Caco-2 (cell line): ENCODE results near the gene GRIA4. TPM values are rescaled to one million over a fixed set of nuclear protein-coding genes. Genes with fewer than 3 reads are reported as not detected.

Experiments used
- BruUV-seq: library from RNA; stranded (reverse); fragments of 400-500 nt; replicated peaks from 2 replicates; lab custom pipeline; 2021; lab: Mats Ljungman, UMichigan
- CTCF ChIA-PET: fragments of 300-600 bp; sonication (Branson Sonifier 250); formaldehyde crosslinking; loops from one replicate; lab custom pipeline; 2022; ENCODE audit warnings: antibody characterized with exemption; lab: Charles Lee
- POLR2A ChIA-PET: fragments of 300-600 bp; sonication (Branson Sonifier 250); formaldehyde crosslinking; loops from one replicate; lab custom pipeline; 2022; ENCODE audit warnings: antibody characterized with exemption; lab: Charles Lee
- DNase-seq, 2 experiments: peaks; one replicate each; pipeline versions ENCODE4 v3.0.0 to v3.0.0-alpha.2; 2020 to 2022
- H3K27me3 ChIP-seq: replicated peaks from 2 replicates; pipeline ENCODE4 v1.6.0; 2011; ENCODE audit warnings: low read length; ENCODE audit not compliant: control insufficient read depth, insufficient read depth
- H3K36me3 ChIP-seq: 2 replicates; pipeline ENCODE4 v1.5.1; 2011; ENCODE audit warnings: low read length; ENCODE audit not compliant: control insufficient read depth, insufficient read depth
- H3K4me1 ChIP-seq: fragments of 250-450 bp; sonication (Bioruptor Pico); 2 replicates; pipeline ENCODE4 v1.5.1; 2020; ENCODE audit warnings: mild to moderate bottlenecking
- H3K4me3 ChIP-seq: 2 replicates; pipeline ENCODE4 v1.5.1; 2011; ENCODE audit warnings: low read depth, mild to moderate bottlenecking, control low read depth, low read length
- H3K9me3 ChIP-seq: fragments of 250-450 bp; sonication (Bioruptor Pico); 2 replicates; pipeline ENCODE4 v1.5.1; 2020; ENCODE audit warnings: mild to moderate bottlenecking, moderate library complexity
- H3K27ac Mint-ChIP-seq: one replicate; pipeline ENCODE4 v1.8.0; 2022; ENCODE audit warnings: mixed read lengths; ENCODE audit not compliant: unreplicated experiment
- H3K27me3 Mint-ChIP-seq: one replicate; pipeline ENCODE4 v1.8.0; 2022; ENCODE audit warnings: mixed read lengths; ENCODE audit not compliant: insufficient read depth, unreplicated experiment
- H3K36me3 Mint-ChIP-seq: one replicate; pipeline ENCODE4 v1.8.0; 2022; ENCODE audit warnings: mild to moderate bottlenecking, mixed read lengths; ENCODE audit not compliant: insufficient read depth, unreplicated experiment
- H3K4me1 Mint-ChIP-seq: one replicate; pipeline ENCODE4 v1.8.0; 2022; ENCODE audit warnings: low read depth, mixed read lengths; ENCODE audit not compliant: unreplicated experiment
- H3K4me3 Mint-ChIP-seq: one replicate; pipeline ENCODE4 v1.8.0; 2022; ENCODE audit warnings: mild to moderate bottlenecking, moderate library complexity, mixed read lengths; ENCODE audit not compliant: unreplicated experiment
- H3K9me3 Mint-ChIP-seq: one replicate; pipeline ENCODE4 v1.8.0; 2022; ENCODE audit warnings: mixed read lengths; ENCODE audit not compliant: unreplicated experiment
- intact Hi-C: fragments of 100-400 bp; cut with micrococcal nuclease; formaldehyde crosslinking; loops from one replicate; pipeline ENCODE4 v1.10.0; 2022; ENCODE audit not compliant: unreplicated experiment
- total RNA-seq: library from RNA; stranded (reverse); gene quantifications from 2 replicates; pipeline ENCODE4 v1.2.3, GENCODE V29; 2022
- TF ChIP-seq, protein P1 (sequence below), 2 experiments: fragments of 200-600 bp in 1 of 2; IDR thresholded peaks; 1 replicate in 1 of 2; 2 replicates in 1 of 2; pipeline versions ENCODE4 v1.5.1 to v1.8.0; 2011 to 2022; ENCODE audit warnings: antibody characterized with exemption in 1 of 2, control low read depth in 1 of 2, inconsistent platforms in 1 of 2, low read depth in 1 of 2, low read length in 1 of 2, mild to moderate bottlenecking in 1 of 2, moderate library complexity in 1 of 2; ENCODE audit not compliant: insufficient read depth in 1 of 2, severe bottlenecking in 1 of 2, unreplicated experiment in 1 of 2

Gene GRIA4
- total RNA-seq, 1 experiment from 2014 or later, result not detected

GRCh38 chr11:105937331-105937730 is 327.5 kb downstream of the GRIA4 start:
- H3K27ac Mint-ChIP-seq, result peak overlapping the region; percentile 62
- CTCF ChIA-PET, result no interaction called here
- Histone ChIP-seq H3K4me1 (peaks cover 12% of the 10 kb centered on the region), H3K27me3 (no peaks in the 10 kb centered on the region), H3K9me3 (no peaks in the 10 kb centered on the region), H3K4me3 (no peak overlapping the region), H3K36me3 (no peaks in the 10 kb centered on the region)
- TF ChIP-seq, protein P1, sequence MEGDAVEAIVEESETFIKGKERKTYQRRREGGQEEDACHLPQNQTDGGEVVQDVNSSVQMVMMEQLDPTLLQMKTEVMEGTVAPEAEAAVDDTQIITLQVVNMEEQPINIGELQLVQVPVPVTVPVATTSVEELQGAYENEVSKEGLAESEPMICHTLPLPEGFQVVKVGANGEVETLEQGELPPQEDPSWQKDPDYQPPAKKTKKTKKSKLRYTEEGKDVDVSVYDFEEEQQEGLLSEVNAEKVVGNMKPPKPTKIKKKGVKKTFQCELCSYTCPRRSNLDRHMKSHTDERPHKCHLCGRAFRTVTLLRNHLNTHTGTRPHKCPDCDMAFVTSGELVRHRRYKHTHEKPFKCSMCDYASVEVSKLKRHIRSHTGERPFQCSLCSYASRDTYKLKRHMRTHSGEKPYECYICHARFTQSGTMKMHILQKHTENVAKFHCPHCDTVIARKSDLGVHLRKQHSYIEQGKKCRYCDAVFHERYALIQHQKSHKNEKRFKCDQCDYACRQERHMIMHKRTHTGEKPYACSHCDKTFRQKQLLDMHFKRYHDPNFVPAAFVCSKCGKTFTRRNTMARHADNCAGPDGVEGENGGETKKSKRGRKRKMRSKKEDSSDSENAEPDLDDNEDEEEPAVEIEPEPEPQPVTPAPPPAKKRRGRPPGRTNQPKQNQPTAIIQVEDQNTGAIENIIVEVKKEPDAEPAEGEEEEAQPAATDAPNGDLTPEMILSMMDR (IDR thresholded peaks at IDR 0.05; ENCODE audit: insufficient read depth in 1 of 2, low read depth in 1 of 2, low read length in 1 of 2, severe bottlenecking in 1 of 2, unreplicated experiment in 1 of 2), result no peak
- DNase-seq, result no peak
- no peaks in the 10 kb centered on the region for H3K4me1 Mint-ChIP-seq
- H3K4me3 Mint-ChIP-seq, result no peak overlapping the region
- H3K27me3 Mint-ChIP-seq, result no peaks in the 10 kb centered on the region
- intact Hi-C loops, result no loop called here
- H3K36me3 Mint-ChIP-seq, result no peaks in the 10 kb centered on the region
- no peaks in the 10 kb centered on the region for H3K9me3 Mint-ChIP-seq
- POLR2A ChIA-PET, result no interaction called here
- no TSS peak for BruUV-seq

- no TSS peak for BruUV-seq
Observed at GRCh38 chr11:105937738-105938137, 327.9 kb downstream of the GRIA4 start.

GRCh38 chr11:105942921-105943320 is 333.0 kb downstream of the GRIA4 start:
- Histone ChIP-seq H3K9me3 (no peaks in the 10 kb centered on the region), H3K36me3 (no peaks in the 10 kb centered on the region), H3K4me1 (no peaks in the 10 kb centered on the region), H3K27me3 (no peaks in the 10 kb centered on the region), H3K4me3 (no peak overlapping the region)
- no peak overlapping the region for H3K4me3 Mint-ChIP-seq
- intact Hi-C loops, result no loop called here
- H3K4me1 Mint-ChIP-seq, result no peaks in the 10 kb centered on the region
- no peaks in the 10 kb centered on the region for H3K9me3 Mint-ChIP-seq
- peaks cover 7% of the 10 kb centered on the region for H3K27me3 Mint-ChIP-seq
- H3K36me3 Mint-ChIP-seq, result no peaks in the 10 kb centered on the region
- ChIA-PET POLR2A (no interaction called here), CTCF (no interaction called here)
- DNase-seq, result no peak
- TF ChIP-seq, protein P1 (IDR thresholded peaks at IDR 0.05; ENCODE audit: insufficient read depth in 1 of 2, low read depth in 1 of 2, low read length in 1 of 2, severe bottlenecking in 1 of 2, unreplicated experiment in 1 of 2), result no peak
- BruUV-seq, result no TSS peak
- no peak overlapping the region for H3K27ac Mint-ChIP-seq

More at GRCh38 chr11:105937738-105938137, 327.9 kb downstream of the GRIA4 start:
- no peaks in the 10 kb centered on the region for H3K36me3 ChIP-seq
- H3K4me1 ChIP-seq, result peaks cover 12% of the 10 kb centered on the region
- no peak overlapping the region for H3K4me3 ChIP-seq
- H3K9me3 ChIP-seq, result no peaks in the 10 kb centered on the region
- no peak for DNase-seq
- intact Hi-C loops, result no loop called here
- Mint-ChIP-seq H3K4me3 (no peak overlapping the region), H3K9me3 (no peaks in the 10 kb centered on the region), H3K4me1 (no peaks in the 10 kb centered on the region), H3K27ac (peak overlapping the region; percentile 62), H3K36me3 (no peaks in the 10 kb centered on the region), H3K27me3 (no peaks in the 10 kb centered on the region)
- POLR2A ChIA-PET, result no interaction called here
- TF ChIP-seq, protein P1 (IDR thresholded peaks at IDR 0.05; ENCODE audit: insufficient read depth in 1 of 2, low read depth in 1 of 2, low read length in 1 of 2, severe bottlenecking in 1 of 2, unreplicated experiment in 1 of 2), result no peak
- no peaks in the 10 kb centered on the region for H3K27me3 ChIP-seq
- CTCF ChIA-PET, result no interaction called here
